ENCODE measurements around the gene UNC13D. TPM values are rescaled to one million over a fixed set of nuclear protein-coding genes. Genes with fewer than 3 reads are reported as not detected.
"Not testable (repeated sequence)": the region's sequence is repeated elsewhere in the genome, so short reads cannot be mapped to it uniquely, and the experiment has no call there.

UNC13D gene
- total RNA-seq, 1 donor from 2014 or later: 203 TPM

DNA sequence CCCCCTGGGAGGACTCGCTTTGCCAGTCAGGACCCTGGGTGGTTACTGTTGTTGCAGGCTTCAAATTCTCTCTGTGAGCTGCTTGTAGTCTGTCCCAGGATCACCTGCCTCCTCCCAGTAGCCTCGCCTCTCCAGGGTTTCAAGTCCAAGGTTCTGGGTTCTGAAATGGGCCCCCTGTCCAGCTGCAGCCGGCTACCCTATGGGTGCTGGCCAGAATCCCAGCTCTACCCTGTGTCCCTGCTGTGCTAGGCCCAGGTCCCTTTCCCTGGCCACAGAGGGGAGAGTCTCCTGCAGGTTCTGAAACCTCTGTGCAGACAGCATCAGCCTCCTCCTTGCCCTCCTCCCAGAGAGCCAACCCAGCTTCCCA, 21.4 kb downstream of the UNC13D start:
- intact Hi-C loops (cut with micrococcal nuclease): no loop called here

DNA sequence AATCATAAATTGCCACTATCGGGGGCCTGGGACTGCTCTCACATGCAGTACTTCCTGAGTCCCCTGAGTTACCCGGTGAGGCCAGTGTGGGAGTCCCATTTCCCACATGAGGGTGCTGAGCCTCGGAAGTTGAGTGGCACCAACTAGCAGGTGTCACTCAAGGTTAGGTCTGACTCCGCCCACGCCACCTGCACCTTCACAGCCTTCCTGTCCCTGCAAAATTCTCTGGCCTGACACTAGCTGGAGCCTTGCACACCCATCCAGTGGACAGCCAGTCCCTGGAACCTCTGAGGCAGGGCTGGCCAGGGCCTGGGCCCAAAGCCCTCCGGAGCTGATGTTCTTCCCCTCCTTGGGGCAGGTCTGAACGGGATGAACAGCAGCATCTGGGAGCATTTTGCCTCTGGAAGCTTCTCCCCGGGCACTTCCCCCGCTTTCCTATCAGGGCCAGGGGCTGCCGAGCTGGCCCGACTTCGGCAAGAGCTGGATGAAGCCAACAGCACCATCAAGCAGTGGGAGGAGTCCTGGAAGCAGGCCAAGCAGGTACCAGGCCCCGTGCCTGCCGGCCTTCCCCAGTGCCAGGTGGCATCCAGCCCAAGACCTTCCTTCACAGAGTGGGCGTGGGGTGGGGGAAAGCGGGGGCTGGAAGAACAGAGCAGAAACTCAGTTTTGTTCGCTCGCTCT, 21.9 kb downstream of the UNC13D start:
- intact Hi-C loops (cut with micrococcal nuclease): no loop called here

DNA sequence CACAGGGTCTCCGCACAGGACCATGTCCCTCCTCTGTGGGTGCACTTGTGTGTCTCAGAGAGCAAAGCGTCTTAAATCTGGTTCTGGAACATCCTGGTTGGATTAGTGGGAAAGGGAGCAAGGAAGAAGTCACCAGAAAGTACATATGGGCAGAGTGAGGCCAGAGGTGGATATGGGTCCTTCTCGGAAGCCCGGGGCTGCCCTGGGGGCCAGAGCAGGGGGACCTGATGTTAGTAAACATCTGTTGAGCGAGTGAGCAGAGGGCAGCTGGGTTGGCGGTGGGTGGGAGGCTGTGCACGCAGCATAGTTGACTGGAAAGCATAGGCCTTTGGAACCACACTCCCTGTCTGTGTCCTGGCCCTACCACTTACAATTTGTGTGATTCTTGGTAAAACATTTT, 22.7 kb downstream of the UNC13D start:
- intact Hi-C loops (cut with micrococcal nuclease): no loop called here

GRCh38 chr17:75820094-75821080, 23.8 kb downstream of the UNC13D start:
- intact Hi-C loops (cut with micrococcal nuclease): no loop called here

GRCh38 chr17:75819678-75820077, 24.5 kb downstream of the UNC13D start:
- intact Hi-C loops (cut with micrococcal nuclease): no loop called here

DNA sequence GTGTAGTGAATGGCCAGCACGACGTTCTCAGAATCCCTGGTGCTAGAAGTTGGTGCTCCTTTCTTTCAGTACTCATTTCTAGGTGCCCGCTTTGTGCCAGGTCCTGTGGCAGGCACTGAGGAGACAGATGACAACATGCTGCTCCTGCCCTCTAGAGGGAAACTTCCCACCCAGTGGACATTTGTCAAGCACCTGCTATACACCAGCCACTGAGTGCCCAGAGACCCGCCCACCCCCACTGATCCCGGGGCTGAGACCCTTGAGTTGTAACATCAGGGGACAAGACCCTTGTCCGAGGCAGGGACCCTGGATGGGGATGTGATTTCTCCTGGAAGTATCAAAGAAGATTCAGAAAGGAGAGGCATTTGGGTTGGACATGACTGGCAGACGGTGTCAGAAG, 25.1 kb downstream of the UNC13D start:
- intact Hi-C loops (cut with micrococcal nuclease): no loop called here

DNA sequence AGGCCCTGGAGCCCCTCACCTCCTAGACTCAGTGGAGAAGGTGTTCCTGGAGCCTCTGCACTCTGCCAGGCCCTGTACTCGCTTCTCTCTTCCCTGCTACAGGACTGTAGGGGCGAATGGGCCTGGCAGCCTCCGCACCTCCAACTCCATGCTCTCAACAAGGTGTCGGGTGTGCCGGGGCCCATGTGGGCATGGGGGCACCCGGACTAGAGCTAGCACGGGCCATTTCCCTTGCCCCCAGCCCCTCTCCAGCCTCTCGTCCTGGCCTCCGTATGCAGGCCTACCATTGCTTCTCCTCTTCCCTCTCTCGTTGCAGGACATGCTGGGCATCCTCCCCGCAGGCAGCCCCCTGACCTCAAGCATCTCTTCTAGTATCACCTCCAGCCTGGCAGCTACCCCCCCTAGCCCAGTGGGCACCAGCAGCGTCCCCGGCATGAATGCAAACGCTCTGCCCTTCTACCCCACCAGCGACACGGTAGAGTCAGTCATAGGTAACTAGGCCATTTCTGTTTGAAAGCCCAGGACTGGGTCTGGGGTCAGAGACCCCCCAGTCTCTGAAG, 25.8 kb downstream of the UNC13D start:
- intact Hi-C loops (cut with micrococcal nuclease): no loop called here

- intact Hi-C loops (cut with micrococcal nuclease): no loop called here
Observed at GRCh38 chr17:75817571-75817970, 26.6 kb downstream of the UNC13D start.

GRCh38 chr17:75816693-75817092, 27.5 kb downstream of the UNC13D start:
- intact Hi-C loops (cut with micrococcal nuclease): no loop called here

GRCh38 chr17:75815399-75815798, 28.8 kb downstream of the UNC13D start:
- intact Hi-C loops (cut with micrococcal nuclease): no loop called here

- intact Hi-C loops (cut with micrococcal nuclease): no loop called here
Observed at GRCh38 chr17:75814900-75815373, 29.3 kb downstream of the UNC13D start.

DNA sequence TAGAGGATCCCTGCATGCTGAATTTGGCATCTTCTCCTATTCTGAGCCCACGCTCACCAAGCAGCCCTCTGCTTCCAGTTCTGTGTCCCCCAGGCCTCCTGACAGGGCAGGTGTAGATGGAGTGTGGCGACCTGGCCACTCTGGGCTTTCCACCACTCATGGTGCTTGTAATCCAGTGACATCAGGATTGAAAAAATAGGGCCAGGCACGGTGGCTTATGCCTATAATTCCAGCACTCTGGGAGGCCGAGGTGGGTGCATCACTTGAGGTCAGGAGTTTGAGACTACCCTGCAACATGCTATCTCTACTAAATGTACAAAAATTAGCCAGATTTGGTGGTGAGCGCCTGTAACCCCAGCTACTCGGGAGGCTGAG, 30.2 kb downstream of the UNC13D start:
- intact Hi-C loops (cut with micrococcal nuclease): no loop called here

- intact Hi-C loops (cut with micrococcal nuclease): no loop called here
Observed at GRCh38 chr17:75813081-75814020, 30.9 kb downstream of the UNC13D start.

DNA sequence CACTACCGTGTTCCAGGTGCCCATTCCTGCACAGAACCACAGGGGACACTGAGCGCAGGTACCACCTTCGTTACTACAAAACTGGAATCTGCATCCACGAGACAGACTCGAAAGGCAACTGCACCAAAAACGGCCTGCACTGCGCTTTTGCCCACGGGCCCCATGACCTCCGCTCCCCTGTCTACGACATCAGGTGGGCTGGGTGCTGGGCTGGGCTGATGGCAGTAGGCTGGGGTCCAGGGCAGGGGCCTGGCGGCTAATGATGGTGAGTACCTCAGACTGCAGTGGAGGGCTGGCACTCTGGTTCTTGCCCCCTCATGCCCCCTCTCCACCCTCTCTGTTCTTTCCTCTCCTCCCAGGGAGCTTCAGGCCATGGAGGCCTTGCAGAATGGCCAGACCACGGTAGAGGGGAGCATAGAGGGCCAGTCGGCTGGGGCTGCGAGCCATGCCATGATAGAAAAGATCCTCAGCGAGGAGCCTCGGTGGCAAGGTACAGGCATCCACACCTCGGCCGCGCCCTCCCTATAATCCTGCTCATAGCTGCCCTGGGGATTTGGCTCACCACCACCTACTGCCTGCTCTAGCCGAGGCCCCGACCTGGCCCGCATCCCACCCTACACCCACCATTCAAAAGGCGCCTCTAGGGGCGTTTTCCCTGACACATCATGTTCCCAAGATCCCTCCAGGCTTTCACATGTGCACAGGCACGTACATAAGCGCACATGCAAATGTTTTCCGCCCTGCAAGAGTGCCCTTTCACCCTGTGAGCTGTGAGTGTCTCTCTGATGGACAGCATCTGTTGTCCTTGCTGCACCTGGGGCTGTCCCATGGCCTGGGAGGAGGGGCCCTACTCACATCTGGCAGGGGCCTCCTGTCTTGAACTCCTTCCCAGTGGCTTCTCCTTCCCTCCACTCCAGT, 31.8 kb downstream of the UNC13D start:
- intact Hi-C loops (cut with micrococcal nuclease): no loop called here

- intact Hi-C loops (cut with micrococcal nuclease): no loop called here
Observed at GRCh38 chr17:75811174-75811573, 33.0 kb downstream of the UNC13D start.

GRCh38 chr17:75810756-75811155, 33.4 kb downstream of the UNC13D start:
- intact Hi-C loops (cut with micrococcal nuclease): not testable (repeated sequence)

- intact Hi-C loops (cut with micrococcal nuclease): no loop called here
Observed at GRCh38 chr17:75810216-75810615, 34.0 kb downstream of the UNC13D start.

DNA sequence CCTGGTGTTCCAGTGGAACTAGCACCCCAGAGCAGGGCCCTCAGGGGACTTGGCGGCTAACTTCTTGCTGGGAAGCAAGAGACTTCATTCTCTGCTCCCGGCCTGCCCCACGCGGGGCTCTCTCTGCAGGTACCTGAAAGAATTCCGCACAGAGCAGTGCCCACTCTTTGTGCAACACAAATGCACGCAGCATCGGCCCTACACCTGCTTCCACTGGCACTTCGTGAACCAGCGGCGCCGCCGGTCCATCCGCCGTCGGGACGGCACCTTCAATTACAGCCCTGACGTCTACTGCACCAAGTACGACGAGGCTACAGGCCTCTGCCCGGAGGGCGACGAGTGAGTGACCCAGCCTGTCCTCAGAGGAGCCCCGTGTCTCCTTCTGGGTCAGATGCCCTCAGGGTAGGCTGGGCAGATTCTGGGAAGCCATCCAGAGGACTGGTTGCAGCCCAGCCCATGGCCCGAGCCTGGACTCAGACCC, 34.5 kb downstream of the UNC13D start:
- intact Hi-C loops (cut with micrococcal nuclease): no loop called here

- intact Hi-C loops (cut with micrococcal nuclease): no loop called here
Observed at GRCh38 chr17:75808905-75809621, 35.1 kb downstream of the UNC13D start.
